ENCODE measurements around the gene SGCB. TPM values are rescaled to one million over a fixed set of nuclear protein-coding genes. Genes with fewer than 3 reads are reported as not detected.

Gene SGCB
- total and polyA plus RNA-seq, 8 donors, result 3.2 to 13.8 (median 7.2) TPM

- no peaks in the 10 kb centered on the region for H3K4me1 ChIP-seq
- DNase-seq (no peak), FAIRE-seq (no peak), ATAC-seq (no peak)
- no peak for TF ChIP-seq CTCF (IDR thresholded peaks at IDR 0.05)
- intact Hi-C loops (cut with DNase I), result no loop called here
- H3K9me3 ChIP-seq, result no peaks in the 10 kb centered on the region
- no peak overlapping the region for H3K27ac ChIP-seq
- WGBS, 2 donors, result 91 to 93% methylated on average over 1 of the region's 1 CpG
- no peaks in the 10 kb centered on the region for H3K36me3 ChIP-seq
- H3K4me3 ChIP-seq, result no peak overlapping the region
- no peaks in the 10 kb centered on the region for H3K27me3 ChIP-seq
These were observed 6.9 kb upstream of the SGCB start for GRCh38 chr4:52045028-52045427.

- WGBS, 2 donors, result 1 to 2% methylated on average over 20 to 25 of the region's 25 CpGs
- peaks cover 0 to 4% (median 0%) of the 10 kb centered on the region in 3 donors for H3K4me1 ChIP-seq
- peak; percentile 24 to 72 (median 58) for ATAC-seq
- peak overlapping the region in 2 of 4 donors; percentile 11 to 38 for H3K27ac ChIP-seq
- no peak for TF ChIP-seq CTCF (IDR thresholded peaks at IDR 0.05)
- no peaks in the 10 kb centered on the region for H3K27me3 ChIP-seq
- H3K36me3 ChIP-seq, result no peaks in the 10 kb centered on the region
- no peak for FAIRE-seq
- peak overlapping the region; percentile 54 to 79 (median 74) for H3K4me3 ChIP-seq
- intact Hi-C loops (cut with DNase I), result no loop called here
- peak in 3 of 6 donors; percentile 27 to 64 (median 28) for DNase-seq
- H3K9me3 ChIP-seq, result no peaks in the 10 kb centered on the region
These were observed 403 bp downstream of the SGCB start for GRCh38 chr4:52037689-52038102.

GRCh38 chr4:52036886-52037530 lies 1.1 kb downstream of the SGCB start:
- H3K9me3 ChIP-seq, result no peaks in the 10 kb centered on the region
- H3K4me3 ChIP-seq, result peak overlapping the region in 3 of 4 donors; percentile 54 to 79 (median 73)
- ATAC-seq (no peak), DNase-seq (no peak), FAIRE-seq (peak; percentile 59)
- H3K36me3 ChIP-seq, result no peaks in the 10 kb centered on the region
- intact Hi-C loops (cut with DNase I), result no loop called here
- no peak overlapping the region for H3K27ac ChIP-seq
- H3K27me3 ChIP-seq, result no peaks in the 10 kb centered on the region
- 36 to 39% methylated on average over 7 of the region's 7 CpGs for WGBS, 2 donors
- no peak for TF ChIP-seq CTCF (IDR thresholded peaks at IDR 0.05)
- H3K4me1 ChIP-seq, result peaks cover 0 to 4% (median 0%) of the 10 kb centered on the region in 3 donors

GRCh38 chr4:52035190-52035589 lies 2.9 kb downstream of the SGCB start:
- Histone ChIP-seq H3K4me1 (peaks cover 0 to 4% (median 0%) of the 10 kb centered on the region in 3 donors), H3K4me3 (no peak overlapping the region), H3K36me3 (no peaks in the 10 kb centered on the region), H3K27me3 (no peaks in the 10 kb centered on the region), H3K9me3 (no peaks in the 10 kb centered on the region), H3K27ac (no peak overlapping the region)
- TF ChIP-seq CTCF (IDR thresholded peaks at IDR 0.05), result no peak
- ATAC-seq, result no peak
- DNase-seq, result no peak
- intact Hi-C loops (cut with DNase I), result no loop called here
- no peak for FAIRE-seq
- 91 to 93% methylated on average over 2 of the region's 2 CpGs for WGBS, 2 donors

GRCh38 chr4:52032005-52032404 lies 6.1 kb downstream of the SGCB start:
- Histone ChIP-seq H3K9me3 (no peaks in the 10 kb centered on the region), H3K27me3 (no peaks in the 10 kb centered on the region), H3K4me3 (no peak overlapping the region), H3K36me3 (no peaks in the 10 kb centered on the region), H3K27ac (no peak overlapping the region), H3K4me1 (no peaks in the 10 kb centered on the region)
- DNase-seq (no peak), FAIRE-seq (no peak), ATAC-seq (no peak)
- TF ChIP-seq CTCF (IDR thresholded peaks at IDR 0.05), result no peak
- intact Hi-C loops (cut with DNase I), result no loop called here
- WGBS, 2 donors, result 79 to 88% methylated on average over 1 of the region's 1 CpG

Data from pancreas (tissue), 10 donors.